Stimulated activated naive CD8-positive, alpha-beta T cell treated with anti-CD3 and anti-CD28 coated beads, Interleukin-15, amount 100 ng/mL, for 72 hours (primary cell): ENCODE results near the gene LPCAT1.
A peak's percentile ranks its signal among the peaks of the same experiment; 100 is the strongest.

ENCODE experiments used
- ATAC-seq: fragments of 150-1000 bp; cut with Tn5 transposase; 2 replicates; pipeline ENCODE4 v1.10.0; 2021; ENCODE audit warnings: mild to moderate bottlenecking, moderate library complexity
- DNase-seq, 2 donors: peaks; one replicate each; pipeline ENCODE4 v3.0.0; 2021 to 2022
- H3K27ac Mint-ChIP-seq, 2 donors: one replicate each; pipeline ENCODE4 v1.8.0; 2022; ENCODE audit warnings: mild to moderate bottlenecking in 2 of 2, mixed read lengths in 2 of 2, moderate library complexity in 2 of 2
- H3K27me3 Mint-ChIP-seq: one replicate; pipeline ENCODE4 v1.8.0; 2022; ENCODE audit warnings: mixed read lengths
- H3K4me1 Mint-ChIP-seq: one replicate; pipeline ENCODE4 v1.8.0; 2022; ENCODE audit warnings: mild to moderate bottlenecking, mixed read lengths
- H3K4me3 Mint-ChIP-seq, 2 donors: one replicate each; pipeline ENCODE4 v1.8.0; 2022; ENCODE audit warnings: mild to moderate bottlenecking in 2 of 2, mixed read lengths in 2 of 2, moderate library complexity in 1 of 2
- H3K9me3 Mint-ChIP-seq, 2 donors: one replicate each; pipeline ENCODE4 v1.8.0; 2022; ENCODE audit warnings: mixed read lengths in 2 of 2

LPCAT1 gene

DNA sequence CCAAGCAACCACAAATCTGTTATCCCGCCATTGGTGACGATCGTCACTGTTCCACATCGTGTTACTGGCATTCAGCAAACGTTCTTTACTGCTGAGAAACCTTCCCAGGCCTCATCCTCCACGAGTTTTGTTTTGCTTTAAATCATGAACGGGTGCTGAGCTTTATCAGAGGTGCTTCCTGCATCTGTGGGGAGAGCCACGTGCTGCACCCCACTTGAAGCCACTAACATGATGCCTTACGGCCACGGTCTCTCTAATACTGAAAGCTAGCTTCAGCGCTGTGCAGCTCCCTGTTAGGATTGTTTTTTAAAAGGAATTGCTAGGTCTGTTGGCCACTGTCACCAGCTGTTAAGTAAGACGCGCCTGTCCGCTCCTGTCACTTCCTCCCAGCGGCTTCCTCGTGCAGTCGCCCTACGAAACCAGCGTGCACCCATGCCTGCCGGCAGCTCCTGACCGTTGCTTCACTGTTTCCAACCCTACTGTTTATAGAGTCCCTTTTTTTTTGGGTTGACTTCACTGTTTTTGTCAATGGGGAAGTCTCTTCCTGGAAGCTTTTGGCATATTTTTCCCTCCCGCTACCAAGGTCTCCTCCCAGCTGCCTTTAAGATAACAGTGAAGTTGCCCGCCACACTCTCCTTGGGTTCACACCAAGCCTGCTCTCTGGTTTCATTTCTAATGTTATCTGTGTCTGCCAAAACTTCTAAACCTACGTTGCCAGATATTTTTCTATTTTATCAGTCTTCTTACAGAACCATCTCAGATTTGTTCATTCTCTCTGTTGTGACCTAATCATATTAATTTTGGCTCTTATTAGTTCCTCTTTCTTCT is 20.3 kb downstream of the LPCAT1 start:
- no peak for ATAC-seq
- peak overlapping the region; percentile 7 to 48 for H3K4me3 Mint-ChIP-seq
- peaks cover 48% of the 10 kb centered on the region for H3K4me1 Mint-ChIP-seq
- no peaks in the 10 kb centered on the region for H3K27me3 Mint-ChIP-seq
- no peak overlapping the region for H3K27ac Mint-ChIP-seq
- H3K9me3 Mint-ChIP-seq, result no peaks in the 10 kb centered on the region
- no peak for DNase-seq

DNA sequence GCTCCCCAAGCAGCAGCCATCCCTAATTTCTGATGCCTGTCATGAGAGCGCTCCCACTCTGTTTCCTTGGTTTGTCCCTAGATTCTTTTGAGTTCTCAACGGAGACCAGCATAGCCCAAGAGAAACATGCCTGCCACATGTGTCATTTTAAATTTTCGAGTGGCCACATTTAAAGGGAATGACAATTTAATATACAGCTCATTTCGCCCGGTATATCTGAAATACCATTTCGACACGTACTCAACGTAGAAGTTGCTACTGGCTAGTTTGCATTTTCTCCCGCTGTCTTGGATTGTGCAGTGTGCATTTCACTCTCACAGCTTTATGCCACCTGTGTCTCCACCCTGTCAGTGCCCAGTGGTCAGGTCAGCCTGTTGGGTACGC is 21.0 kb downstream of the LPCAT1 start:
- no peaks in the 10 kb centered on the region for H3K9me3 Mint-ChIP-seq
- ATAC-seq, result no peak
- no peaks in the 10 kb centered on the region for H3K27me3 Mint-ChIP-seq
- DNase-seq, result no peak
- H3K4me3 Mint-ChIP-seq, result no peak overlapping the region
- H3K27ac Mint-ChIP-seq, result no peak overlapping the region
- H3K4me1 Mint-ChIP-seq, result peaks cover 48% of the 10 kb centered on the region

DNA sequence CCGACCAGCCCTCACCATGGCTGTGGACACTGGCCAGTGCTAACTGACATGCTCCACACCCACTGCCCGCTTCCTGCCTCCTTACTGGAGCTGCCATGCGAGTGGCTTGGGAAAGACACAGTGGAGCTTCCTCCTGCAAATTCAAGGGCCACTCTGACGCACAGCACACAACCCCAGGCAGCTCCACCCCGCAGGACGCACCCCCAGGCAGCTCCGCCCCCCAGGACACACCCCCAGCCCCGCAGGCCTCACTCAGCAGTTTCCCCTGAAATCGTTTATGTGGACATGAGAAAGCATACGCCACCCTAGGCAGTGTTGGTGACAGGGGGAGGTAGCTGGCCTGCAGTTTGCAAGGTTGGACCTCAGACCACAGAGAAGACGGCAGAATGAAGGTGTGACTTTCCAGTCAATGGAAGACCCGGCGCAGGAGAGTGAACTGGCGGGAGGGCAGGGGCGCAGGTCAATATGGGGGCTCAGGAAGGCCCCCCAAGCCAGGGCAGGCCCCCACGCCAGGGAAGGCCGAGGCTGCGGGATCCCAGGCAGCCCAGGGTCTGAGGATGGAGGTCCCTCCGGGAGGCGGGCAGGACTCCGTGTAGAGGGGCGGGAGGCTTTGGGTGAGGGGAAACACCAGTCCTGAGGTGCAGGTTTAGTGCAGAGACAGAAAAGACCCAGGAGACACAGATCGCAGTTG is 21.6 kb downstream of the LPCAT1 start:
- no peak overlapping the region for H3K4me3 Mint-ChIP-seq
- H3K27me3 Mint-ChIP-seq, result no peaks in the 10 kb centered on the region
- no peak overlapping the region for H3K27ac Mint-ChIP-seq
- DNase-seq, result peak in 1 of 2 donors; percentile 39
- H3K4me1 Mint-ChIP-seq, result peaks cover 54% of the 10 kb centered on the region
- H3K9me3 Mint-ChIP-seq, result no peaks in the 10 kb centered on the region
- ATAC-seq, result peak; percentile 76

DNA sequence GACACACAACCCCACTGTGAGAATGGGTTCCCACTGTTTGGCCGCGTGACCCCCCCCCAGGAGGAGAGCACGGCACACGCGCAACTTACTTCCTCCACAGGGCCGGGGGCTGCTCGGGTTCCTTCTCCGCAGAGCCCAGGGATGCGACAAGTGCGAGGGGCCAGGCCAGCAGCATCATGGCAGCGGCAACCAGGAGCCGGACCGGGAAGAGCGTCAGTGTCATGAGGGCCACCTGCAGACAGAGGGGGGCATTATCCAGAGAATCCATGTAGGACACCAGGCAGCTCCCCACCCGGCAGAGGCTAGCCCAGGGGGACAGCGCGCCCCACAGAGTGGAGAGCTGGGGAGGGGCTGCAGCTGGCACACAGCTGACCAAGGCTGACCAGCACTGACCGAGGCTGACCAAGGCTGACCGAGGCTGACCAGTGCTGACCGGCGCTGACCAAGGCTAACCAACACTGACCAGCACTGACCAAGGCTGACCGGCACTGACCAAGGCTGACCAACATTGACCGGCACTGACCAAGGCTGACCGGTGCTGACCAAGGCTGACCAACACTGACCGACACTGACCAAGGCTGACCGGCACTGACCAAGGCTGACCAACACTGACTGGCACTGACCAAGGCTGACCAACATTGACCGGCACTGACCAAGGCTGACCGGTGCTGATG is 22.3 kb downstream of the LPCAT1 start:
- Mint-ChIP-seq H3K4me1 (peaks cover 54% of the 10 kb centered on the region), H3K27ac (peak overlapping the region in 1 of 2 donors; percentile 85), H3K4me3 (no peak overlapping the region), H3K9me3 (no peaks in the 10 kb centered on the region), H3K27me3 (no peaks in the 10 kb centered on the region)
- no peak for ATAC-seq
- DNase-seq, result no peak

DNA sequence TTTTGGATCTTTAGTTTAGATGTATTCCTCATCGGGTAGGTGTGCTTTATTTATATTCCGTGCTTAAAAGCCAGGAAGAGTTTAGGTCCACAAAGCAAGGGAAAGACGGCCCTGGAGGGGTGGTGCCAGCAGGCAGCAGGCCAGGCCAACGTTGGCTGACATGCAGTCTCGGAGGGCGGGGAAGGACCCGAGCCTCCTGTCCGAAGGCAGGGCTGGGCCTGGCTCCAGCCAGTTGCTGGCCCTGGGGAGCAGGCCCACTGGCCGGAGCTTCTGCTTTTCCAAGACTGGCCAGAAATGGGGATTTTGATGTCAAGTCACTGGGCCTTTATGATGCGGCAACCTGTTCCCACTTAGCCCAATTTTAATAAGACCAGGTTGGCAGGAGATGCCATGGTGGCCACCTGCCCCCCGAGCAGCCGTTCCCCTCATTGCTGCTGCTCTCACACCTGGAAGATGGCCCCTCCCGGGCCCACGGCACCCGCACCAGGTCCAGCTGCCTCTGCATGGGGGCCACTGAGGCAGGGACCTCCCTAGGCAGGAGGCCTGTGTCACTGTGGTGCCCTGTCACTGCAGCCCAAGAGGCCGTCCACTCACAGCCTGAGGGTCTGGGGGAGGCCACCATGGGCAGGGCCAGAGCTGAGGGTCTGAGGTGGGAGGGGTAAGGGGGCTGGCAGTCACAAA is 23.2 kb downstream of the LPCAT1 start:
- ATAC-seq, result no peak
- H3K27ac Mint-ChIP-seq, result peak overlapping the region in 1 of 2 donors; percentile 59

DNA sequence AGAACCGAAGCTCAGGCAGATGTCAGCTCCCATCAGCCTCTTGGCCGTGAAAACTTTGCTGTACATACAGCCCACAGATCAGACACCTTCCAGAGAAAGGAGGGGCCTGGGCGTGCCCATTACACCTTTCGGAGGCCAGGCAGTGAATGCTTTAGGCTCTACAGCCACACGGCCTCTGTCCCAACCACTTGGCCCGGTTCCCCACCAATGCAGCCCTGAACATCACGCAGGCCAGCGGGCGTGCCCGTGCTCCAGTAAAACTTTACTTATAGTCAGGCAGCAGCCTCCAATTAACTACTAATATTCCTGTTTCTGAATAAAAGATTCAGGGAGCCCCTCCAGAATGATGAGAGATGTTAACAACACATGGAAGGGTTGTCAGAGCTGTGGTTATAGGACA is 23.9 kb downstream of the LPCAT1 start:
- peaks cover 58% of the 10 kb centered on the region for H3K4me1 Mint-ChIP-seq
- no peak overlapping the region for H3K4me3 Mint-ChIP-seq
- no peaks in the 10 kb centered on the region for H3K27me3 Mint-ChIP-seq
- no peak for ATAC-seq
- no peaks in the 10 kb centered on the region for H3K9me3 Mint-ChIP-seq
- DNase-seq, result no peak
- peak overlapping the region in 1 of 2 donors; percentile 86 for H3K27ac Mint-ChIP-seq

More for the DNA sequence above, 23.2 kb downstream of the LPCAT1 start:
- H3K27me3 Mint-ChIP-seq, result no peaks in the 10 kb centered on the region
- no peak overlapping the region for H3K4me3 Mint-ChIP-seq
- H3K4me1 Mint-ChIP-seq, result peaks cover 54% of the 10 kb centered on the region
- no peaks in the 10 kb centered on the region for H3K9me3 Mint-ChIP-seq
- no peak for DNase-seq

DNA sequence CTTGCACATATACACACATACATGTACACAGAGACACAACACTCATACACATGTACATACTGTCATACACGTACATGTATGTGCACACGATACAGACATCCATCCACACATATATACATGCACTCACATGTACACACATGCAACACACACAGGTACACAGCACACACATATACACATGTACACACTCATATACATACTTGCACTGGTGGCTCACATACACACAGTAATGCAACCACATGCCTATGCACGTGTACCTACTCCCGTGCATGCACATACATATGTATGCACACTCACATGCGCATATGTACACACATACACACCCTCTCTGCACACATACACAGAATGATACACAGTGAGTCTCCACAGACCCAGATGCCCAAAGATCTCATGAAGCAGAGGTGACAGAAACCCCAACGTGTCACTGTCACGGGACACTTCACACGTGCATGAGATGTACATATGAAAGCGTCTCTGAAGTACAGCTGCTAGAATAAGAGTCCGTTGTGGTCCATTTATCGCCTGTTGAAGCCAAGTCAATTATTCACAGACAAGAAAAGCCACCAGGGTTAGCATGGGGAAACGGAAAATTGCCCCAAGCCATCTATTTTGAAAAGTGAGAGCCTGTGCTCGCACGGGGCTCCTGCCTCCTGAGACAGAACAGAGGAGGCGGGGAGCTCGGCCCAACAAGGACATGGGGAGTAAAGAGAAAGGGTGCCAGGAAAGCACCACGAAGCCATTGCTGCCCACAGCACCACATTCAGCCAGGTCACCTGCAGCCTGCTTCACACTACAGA is 24.9 kb downstream of the LPCAT1 start:
- DNase-seq, result no peak
- ATAC-seq, result no peak
- no peaks in the 10 kb centered on the region for H3K9me3 Mint-ChIP-seq
- no peak overlapping the region for H3K4me3 Mint-ChIP-seq
- peaks cover 63% of the 10 kb centered on the region for H3K4me1 Mint-ChIP-seq
- no peak overlapping the region for H3K27ac Mint-ChIP-seq
- no peaks in the 10 kb centered on the region for H3K27me3 Mint-ChIP-seq

DNA sequence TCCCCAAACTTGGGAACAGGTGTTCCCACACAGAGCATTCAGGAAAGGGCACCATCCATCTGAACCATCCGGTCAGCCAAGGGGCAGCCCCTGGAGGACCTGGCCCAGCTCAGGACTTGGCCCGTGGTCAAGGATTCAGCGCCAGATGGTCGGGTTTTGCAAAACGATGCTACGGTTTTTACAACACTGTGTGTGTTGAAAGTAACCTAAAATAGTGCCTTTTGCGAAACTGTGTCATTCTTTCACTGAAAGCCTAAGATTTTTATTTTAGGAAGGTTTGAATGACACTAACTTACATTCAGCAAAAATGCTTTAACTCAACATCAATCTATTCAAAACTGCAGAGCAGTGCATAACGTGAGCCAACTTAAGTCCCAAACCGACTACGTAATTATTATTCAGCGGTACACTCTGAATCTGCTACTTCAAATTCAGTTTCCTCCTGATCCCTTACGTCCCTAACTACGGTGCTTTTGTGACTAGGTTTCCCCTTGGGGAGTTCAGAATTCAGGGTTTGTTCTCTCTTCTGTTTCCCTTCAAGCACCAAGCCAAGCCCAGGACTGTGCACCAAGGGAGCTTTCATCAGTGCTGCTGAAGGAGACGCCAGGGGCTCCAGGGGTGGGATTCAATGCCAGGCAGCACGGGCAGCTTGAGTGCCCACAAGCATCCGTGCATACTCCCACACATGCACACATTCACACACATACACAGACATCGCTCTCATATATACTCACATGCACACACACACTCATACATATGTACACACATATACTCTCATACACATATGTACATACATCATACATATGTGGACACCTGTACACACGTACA is 25.8 kb downstream of the LPCAT1 start:
- Mint-ChIP-seq H3K4me3 (no peak overlapping the region), H3K9me3 (no peaks in the 10 kb centered on the region), H3K27ac (no peak overlapping the region), H3K27me3 (no peaks in the 10 kb centered on the region), H3K4me1 (peaks cover 63% of the 10 kb centered on the region)
- DNase-seq (no peak), ATAC-seq (no peak)

DNA sequence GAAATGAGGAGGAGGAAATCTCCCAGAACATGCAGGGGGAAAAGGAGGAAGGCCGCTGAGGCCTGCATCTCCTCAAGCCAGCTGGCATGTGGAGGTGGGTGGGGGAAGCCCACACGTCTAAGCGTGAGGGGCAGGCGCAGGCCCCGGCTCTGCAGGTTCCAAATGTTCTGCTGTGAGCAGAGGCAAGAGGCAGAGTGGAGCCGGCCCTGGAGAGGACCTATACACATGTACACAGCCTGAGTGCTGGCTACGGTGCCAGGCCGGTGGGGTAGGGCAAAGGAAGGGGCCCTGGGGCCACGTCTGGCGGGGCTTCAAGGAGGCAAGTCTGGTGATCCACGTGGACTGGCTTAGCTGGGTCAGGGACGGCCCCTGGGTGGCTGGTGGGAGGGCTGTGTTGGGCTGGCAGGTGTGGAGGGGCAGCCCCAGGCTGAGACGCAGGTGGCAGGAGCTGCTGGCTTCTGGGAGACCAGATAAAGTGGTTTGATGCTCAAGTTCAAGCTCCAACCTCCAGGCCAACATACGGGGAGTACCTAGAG is 26.4 kb downstream of the LPCAT1 start:
- no peaks in the 10 kb centered on the region for H3K27me3 Mint-ChIP-seq
- H3K4me3 Mint-ChIP-seq, result no peak overlapping the region
- DNase-seq (no peak), ATAC-seq (peak; percentile 12)
- H3K27ac Mint-ChIP-seq, result peak overlapping the region in 1 of 2 donors; percentile 47
- H3K4me1 Mint-ChIP-seq, result peaks cover 67% of the 10 kb centered on the region
- no peaks in the 10 kb centered on the region for H3K9me3 Mint-ChIP-seq

DNA sequence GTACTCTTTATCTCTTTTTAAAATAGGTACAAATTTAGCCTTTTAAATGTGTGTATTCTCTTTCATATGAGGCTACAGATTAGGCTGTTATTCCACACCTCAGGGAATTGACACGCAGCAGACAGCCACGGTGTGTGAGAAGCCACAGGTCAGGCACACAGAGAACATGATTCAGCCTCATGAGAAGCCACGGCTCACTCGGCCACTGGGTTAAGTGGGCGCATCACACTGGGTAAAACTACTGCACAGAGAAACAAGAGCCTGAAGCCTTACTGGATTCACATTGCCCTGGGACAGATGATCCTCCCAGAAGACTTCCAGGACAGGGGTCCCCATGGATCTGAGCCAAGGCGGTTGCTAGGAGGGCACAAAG is 28.2 kb downstream of the LPCAT1 start:
- ATAC-seq (peak; percentile 52), DNase-seq (no peak)
- H3K4me1 Mint-ChIP-seq, result peaks cover 80% of the 10 kb centered on the region
- H3K27me3 Mint-ChIP-seq, result no peaks in the 10 kb centered on the region
- H3K4me3 Mint-ChIP-seq, result peak overlapping the region in 1 of 2 donors; percentile 18
- H3K27ac Mint-ChIP-seq, result peak overlapping the region in 1 of 2 donors; percentile 82
- H3K9me3 Mint-ChIP-seq, result no peaks in the 10 kb centered on the region

DNA sequence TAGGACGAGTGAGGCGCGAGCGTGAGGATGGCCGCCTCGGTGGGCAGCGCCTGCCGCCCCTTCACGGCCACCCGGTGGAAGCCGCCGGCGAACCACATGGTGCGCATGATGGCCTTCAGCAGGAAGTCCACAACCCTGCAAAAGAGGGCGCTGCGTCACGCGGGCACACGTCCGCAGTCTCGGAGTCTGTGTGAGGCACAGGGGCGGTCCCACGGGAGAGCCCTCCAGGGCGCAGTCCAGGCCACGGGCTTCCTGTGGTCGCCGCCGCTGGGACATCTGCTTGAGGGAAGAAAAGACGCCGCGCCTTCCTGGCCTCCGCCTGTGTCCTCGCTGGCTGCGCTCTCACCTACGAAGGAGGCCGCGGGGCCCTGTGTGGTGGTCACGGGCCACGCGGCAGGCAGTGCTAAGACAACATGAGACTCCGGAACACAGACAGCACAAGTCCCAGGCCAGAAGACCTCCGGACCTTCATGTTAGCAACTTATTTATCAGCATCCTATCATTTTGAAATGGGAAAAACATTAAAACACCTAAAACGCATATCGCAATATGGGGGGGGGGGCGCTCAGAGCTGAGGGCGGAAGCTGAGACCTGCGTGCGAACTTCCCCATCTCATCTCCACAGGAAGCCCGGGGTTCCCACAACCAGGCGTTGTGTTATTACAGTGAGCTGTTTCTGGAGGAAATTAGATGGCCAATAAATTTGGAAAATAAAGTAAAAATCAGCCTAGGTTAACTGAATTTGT is 28.8 kb downstream of the LPCAT1 start:
- peaks cover 86% of the 10 kb centered on the region for H3K4me1 Mint-ChIP-seq

DNA sequence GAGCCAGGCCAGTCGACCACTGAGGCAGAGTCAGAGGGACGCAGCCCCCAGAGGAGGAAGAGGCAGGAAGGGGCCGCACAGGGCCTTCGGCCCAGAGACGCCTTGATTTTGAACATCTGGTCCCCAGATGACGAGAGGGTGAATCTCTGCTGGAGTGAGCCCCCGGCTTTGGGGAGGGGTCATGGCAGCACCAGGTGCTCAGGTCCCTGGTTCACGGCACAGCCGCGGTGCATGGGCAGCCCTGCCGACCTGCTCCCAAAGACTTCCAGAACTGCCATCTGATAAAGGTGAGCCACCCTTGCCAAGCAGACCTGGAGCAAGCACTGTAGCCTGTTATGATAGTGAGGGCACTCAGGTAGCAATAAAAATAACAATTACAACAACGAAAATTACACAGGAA is 29.8 kb downstream of the LPCAT1 start:
- Mint-ChIP-seq H3K9me3 (no peaks in the 10 kb centered on the region), H3K4me1 (peaks cover 96% of the 10 kb centered on the region), H3K27me3 (no peaks in the 10 kb centered on the region), H3K4me3 (peak overlapping the region in 1 of 2 donors; percentile 54), H3K27ac (peak overlapping the region in 1 of 2 donors; percentile 67)
- ATAC-seq (no peak), DNase-seq (no peak)

More for the DNA sequence above, 28.8 kb downstream of the LPCAT1 start:
- peak overlapping the region; percentile 18 to 44 for H3K4me3 Mint-ChIP-seq
- H3K27me3 Mint-ChIP-seq, result no peaks in the 10 kb centered on the region
- DNase-seq (no peak), ATAC-seq (peak; percentile 39)
- peak overlapping the region in 1 of 2 donors; percentile 82 for H3K27ac Mint-ChIP-seq
- no peaks in the 10 kb centered on the region for H3K9me3 Mint-ChIP-seq

DNA sequence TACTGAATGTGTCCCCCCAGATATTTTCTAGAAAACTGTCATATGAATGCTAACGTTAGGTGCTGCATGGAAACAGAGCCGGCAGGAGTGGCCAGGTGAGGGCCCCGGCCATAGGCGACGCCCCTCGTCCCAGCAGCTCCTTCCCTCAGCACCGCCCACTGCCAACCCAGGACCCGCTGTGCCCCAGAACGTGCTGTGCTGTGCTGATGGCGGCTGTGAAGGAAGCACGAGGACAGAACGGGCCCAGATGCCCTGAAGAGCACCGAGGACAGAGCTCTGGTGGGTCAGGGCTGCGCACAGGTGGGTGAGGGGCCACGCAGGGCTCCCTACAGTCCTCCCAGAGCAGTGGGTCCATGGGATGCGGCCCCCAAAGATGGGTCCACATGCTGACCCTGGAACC is 30.3 kb downstream of the LPCAT1 start:
- DNase-seq (no peak), ATAC-seq (no peak)
- no peaks in the 10 kb centered on the region for H3K27me3 Mint-ChIP-seq
- peaks cover 99% of the 10 kb centered on the region for H3K4me1 Mint-ChIP-seq
- peak overlapping the region in 1 of 2 donors; percentile 54 for H3K4me3 Mint-ChIP-seq
- no peak overlapping the region for H3K27ac Mint-ChIP-seq
- no peaks in the 10 kb centered on the region for H3K9me3 Mint-ChIP-seq
